Endothelial cell (in vitro differentiated cells): ENCODE results near the gene CFAP99. TPM values are rescaled to one million over a fixed set of nuclear protein-coding genes. Genes with fewer than 3 reads are reported as not detected.
"Not testable (repeated sequence)": the region's sequence is repeated elsewhere in the genome, so short reads cannot be mapped to it uniquely, and the experiment has no call there.

Experiments used
- DNase-seq: peaks from one replicate; pipeline ENCODE4 v3.0.0; 2021; ENCODE audit warnings: low spot score
- H3K27ac Mint-ChIP-seq: one replicate; pipeline ENCODE4 v1.8.0; 2021; ENCODE audit warnings: mixed read lengths, inconsistent platforms; ENCODE audit not compliant: unreplicated experiment
- H3K27me3 Mint-ChIP-seq: one replicate; pipeline ENCODE4 v1.8.0; 2021; ENCODE audit warnings: mild to moderate bottlenecking, moderate library complexity, mixed read lengths, inconsistent platforms; ENCODE audit not compliant: unreplicated experiment
- H3K36me3 Mint-ChIP-seq: one replicate; pipeline ENCODE4 v1.8.0; 2021; ENCODE audit warnings: mild to moderate bottlenecking, low read depth, mixed read lengths, inconsistent platforms; ENCODE audit not compliant: unreplicated experiment
- H3K4me1 Mint-ChIP-seq: one replicate; pipeline ENCODE4 v1.8.0; 2021; ENCODE audit warnings: mild to moderate bottlenecking, mixed read lengths, inconsistent platforms; ENCODE audit not compliant: unreplicated experiment
- H3K4me3 Mint-ChIP-seq: one replicate; pipeline ENCODE4 v1.8.0; 2021; ENCODE audit warnings: mild to moderate bottlenecking, mixed read lengths, inconsistent platforms; ENCODE audit not compliant: unreplicated experiment
- H3K9me3 Mint-ChIP-seq: one replicate; pipeline ENCODE4 v1.8.0; 2021; ENCODE audit warnings: mixed read lengths, inconsistent platforms; ENCODE audit not compliant: unreplicated experiment
- total RNA-seq: library from RNA; stranded (reverse); fragmentation: NEBNext Ultra II Directional; extraction: Animal tissue kit (Norgen Biotek cat#: 25700); gene quantifications from one replicate; pipeline ENCODE4 v1.2.1, GENCODE V29; 2021; ENCODE audit not compliant: unreplicated experiment
- TF ChIP-seq, protein P1 (sequence below): fragments of 200-600 bp; sonication (generic); IDR thresholded peaks from one replicate; pipeline ENCODE4 v1.5.0; 2021; ENCODE audit warnings: antibody characterized with exemption; ENCODE audit not compliant: unreplicated experiment

The CFAP99 gene
- total RNA-seq, 1 donor from 2014 or later: not detected

DNA sequence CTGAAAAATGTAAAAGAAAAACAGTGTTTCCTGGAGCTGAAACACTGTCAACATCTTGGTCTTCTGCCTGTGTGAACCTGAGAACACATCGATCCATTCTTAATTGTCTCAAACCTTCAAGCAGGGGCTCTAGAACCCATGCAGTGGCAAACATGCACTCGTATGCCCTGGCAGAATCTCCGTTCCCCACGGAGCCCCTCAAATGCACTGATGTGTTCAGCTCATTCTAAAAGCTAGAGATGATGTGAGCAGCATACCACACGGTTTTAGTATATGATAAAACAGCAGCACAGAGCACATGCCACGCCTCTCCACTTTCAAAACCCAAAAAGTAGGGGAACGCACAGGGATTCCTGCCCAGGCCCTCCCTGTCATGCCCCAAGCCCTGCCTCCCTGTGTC is 45.2 kb upstream of the CFAP99 start:
- H3K27me3 Mint-ChIP-seq: peaks cover 13% of the 10 kb centered on the region
- DNase-seq: no peak
- peaks cover 7% of the 10 kb centered on the region for H3K36me3 Mint-ChIP-seq
- no peaks in the 10 kb centered on the region for H3K9me3 Mint-ChIP-seq
- H3K4me3 Mint-ChIP-seq: no peak overlapping the region
- H3K4me1 Mint-ChIP-seq: no peaks in the 10 kb centered on the region
- TF ChIP-seq, protein P1, sequence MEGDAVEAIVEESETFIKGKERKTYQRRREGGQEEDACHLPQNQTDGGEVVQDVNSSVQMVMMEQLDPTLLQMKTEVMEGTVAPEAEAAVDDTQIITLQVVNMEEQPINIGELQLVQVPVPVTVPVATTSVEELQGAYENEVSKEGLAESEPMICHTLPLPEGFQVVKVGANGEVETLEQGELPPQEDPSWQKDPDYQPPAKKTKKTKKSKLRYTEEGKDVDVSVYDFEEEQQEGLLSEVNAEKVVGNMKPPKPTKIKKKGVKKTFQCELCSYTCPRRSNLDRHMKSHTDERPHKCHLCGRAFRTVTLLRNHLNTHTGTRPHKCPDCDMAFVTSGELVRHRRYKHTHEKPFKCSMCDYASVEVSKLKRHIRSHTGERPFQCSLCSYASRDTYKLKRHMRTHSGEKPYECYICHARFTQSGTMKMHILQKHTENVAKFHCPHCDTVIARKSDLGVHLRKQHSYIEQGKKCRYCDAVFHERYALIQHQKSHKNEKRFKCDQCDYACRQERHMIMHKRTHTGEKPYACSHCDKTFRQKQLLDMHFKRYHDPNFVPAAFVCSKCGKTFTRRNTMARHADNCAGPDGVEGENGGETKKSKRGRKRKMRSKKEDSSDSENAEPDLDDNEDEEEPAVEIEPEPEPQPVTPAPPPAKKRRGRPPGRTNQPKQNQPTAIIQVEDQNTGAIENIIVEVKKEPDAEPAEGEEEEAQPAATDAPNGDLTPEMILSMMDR: no peak
- H3K27ac Mint-ChIP-seq: no peak overlapping the region

DNA sequence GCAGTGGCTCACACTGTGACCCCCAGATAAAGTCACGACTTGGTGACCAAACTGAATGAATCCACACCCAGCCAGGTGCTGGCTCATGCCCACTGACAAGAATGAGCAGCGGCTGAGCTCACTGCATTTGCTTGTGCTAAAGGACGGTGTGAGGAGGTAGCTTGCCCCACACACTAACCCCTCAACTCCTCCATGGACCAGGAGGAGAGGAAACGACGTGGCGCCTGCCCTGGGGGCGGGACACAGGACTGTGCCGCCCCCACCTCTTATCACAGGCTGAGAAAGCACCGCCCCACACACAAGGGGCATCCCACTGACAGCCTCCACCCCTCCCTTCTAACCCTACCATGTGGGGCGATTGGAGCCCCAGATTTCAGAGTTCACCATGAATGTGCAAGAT is 43.3 kb upstream of the CFAP99 start:
- no peak overlapping the region for H3K27ac Mint-ChIP-seq
- H3K27me3 Mint-ChIP-seq: peaks cover 9% of the 10 kb centered on the region
- TF ChIP-seq, protein P1: no peak
- no peaks in the 10 kb centered on the region for H3K9me3 Mint-ChIP-seq
- H3K4me1 Mint-ChIP-seq: no peaks in the 10 kb centered on the region
- H3K36me3 Mint-ChIP-seq: peaks cover 7% of the 10 kb centered on the region
- DNase-seq: no peak
- no peak overlapping the region for H3K4me3 Mint-ChIP-seq

DNA sequence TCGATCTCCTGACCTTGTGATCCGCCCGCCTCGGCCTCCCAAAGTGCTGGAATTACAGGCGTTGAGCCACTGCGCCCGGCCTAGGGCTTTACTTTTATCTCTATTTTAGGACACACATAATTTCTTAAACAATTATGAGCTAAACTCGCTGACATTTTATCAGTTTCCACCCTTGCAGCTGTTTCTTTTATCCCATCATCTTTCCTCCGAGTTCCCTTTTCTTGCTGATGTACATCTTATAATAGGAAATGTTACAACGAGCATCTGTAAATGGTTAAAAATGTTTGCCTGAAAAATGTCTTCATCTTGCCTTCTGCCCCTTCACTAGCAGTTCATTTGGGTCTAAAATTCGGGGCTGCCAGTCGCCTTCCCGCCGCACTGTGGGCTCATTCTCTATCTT is 41.5 kb upstream of the CFAP99 start:
- H3K9me3 Mint-ChIP-seq: no peaks in the 10 kb centered on the region
- TF ChIP-seq, protein P1: no peak
- no peak for DNase-seq
- no peak overlapping the region for H3K27ac Mint-ChIP-seq
- H3K27me3 Mint-ChIP-seq: peaks cover 6% of the 10 kb centered on the region
- H3K4me1 Mint-ChIP-seq: no peaks in the 10 kb centered on the region
- H3K36me3 Mint-ChIP-seq: peaks cover 7% of the 10 kb centered on the region
- no peak overlapping the region for H3K4me3 Mint-ChIP-seq

DNA sequence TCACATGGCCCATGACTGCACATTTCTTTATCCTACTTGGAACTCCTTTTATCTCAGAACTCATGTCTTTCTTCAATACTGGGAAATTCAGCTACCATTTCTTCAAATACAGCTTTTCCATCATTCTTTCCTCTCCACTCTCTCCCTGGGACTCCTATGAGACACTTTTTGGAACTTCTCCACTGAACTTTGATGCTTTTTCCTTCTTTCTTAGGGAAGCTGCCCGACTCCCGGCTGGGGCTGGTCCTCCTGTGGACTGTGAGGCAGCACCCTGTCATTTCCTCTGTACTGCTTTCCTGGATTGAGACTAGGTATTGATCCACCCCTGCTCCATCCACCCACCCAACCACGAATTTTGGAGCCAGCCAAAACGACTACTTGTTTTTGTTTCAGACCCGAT is 40.4 kb upstream of the CFAP99 start:
- no peaks in the 10 kb centered on the region for H3K9me3 Mint-ChIP-seq
- TF ChIP-seq, protein P1: no peak
- no peak for DNase-seq
- peaks cover 6% of the 10 kb centered on the region for H3K27me3 Mint-ChIP-seq
- no peaks in the 10 kb centered on the region for H3K4me1 Mint-ChIP-seq
- no peak overlapping the region for H3K4me3 Mint-ChIP-seq
- H3K36me3 Mint-ChIP-seq: peaks cover 7% of the 10 kb centered on the region
- no peak overlapping the region for H3K27ac Mint-ChIP-seq

DNA sequence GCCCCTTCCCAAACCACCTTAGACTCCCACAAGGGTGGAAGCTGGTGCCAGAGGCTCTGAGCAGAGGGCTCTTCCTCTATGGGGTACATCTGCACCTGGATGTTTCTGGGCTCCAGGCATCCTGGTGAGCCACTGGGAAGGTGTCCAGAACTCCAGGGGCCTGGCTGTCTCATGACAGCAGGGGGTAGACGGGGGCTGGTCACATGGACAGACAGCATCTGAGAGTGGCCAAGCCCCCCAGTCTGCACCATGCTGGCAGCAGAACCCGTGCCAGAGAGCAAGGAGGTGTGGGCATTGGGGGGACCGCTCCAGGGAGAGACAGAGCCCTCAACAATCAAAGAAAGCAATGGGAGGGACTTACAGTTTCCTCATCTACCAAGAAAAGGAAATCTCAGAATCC is 39.9 kb upstream of the CFAP99 start:
- Mint-ChIP-seq H3K9me3 (no peaks in the 10 kb centered on the region), H3K4me1 (no peaks in the 10 kb centered on the region), H3K27me3 (peaks cover 4% of the 10 kb centered on the region), H3K4me3 (no peak overlapping the region), H3K36me3 (peaks cover 2% of the 10 kb centered on the region), H3K27ac (no peak overlapping the region)
- TF ChIP-seq, protein P1: no peak
- DNase-seq: no peak

DNA sequence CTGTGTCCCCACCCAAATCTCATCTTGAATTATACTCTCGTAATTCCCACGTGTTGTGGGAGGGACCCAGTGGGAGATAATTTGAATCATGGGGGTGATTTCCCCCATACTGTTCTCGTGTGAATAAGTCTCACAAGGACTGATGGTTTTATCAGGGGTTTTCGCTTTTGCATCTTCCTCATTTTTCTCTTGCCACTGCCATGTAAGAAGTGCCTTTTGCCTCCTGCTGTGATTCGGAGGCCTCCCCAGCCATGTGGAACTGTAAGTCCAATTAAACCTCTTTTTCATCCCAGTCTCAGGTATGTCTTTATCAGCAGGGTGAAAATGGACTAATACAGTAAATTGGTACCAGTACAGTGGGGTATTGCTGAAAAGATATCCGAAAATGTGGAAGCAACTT is 38.2 kb upstream of the CFAP99 start:
- DNase-seq, H3K27me3 Mint-ChIP-seq: not testable (repeated sequence)

DNA sequence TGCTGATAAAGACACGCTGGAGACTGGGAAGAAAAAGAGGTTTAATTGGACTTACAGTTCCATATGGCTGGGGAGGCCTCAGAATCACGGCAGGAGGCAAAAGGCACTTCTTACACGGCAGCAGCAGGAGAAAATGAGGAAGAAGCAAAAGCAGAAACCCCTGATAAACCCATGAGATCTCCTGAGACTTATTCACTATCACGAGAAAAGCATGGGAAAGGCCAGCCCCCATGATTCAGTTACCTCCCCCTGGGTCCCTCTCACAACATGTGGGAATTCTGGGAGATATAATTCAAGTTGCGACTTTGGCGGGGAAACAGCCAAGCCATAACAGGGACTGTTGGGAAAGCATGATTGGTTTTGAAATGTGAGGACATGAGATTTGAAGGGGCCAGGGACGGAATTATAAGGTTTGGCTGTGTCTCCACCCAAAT is 36.0 kb upstream of the CFAP99 start:
- H3K36me3 Mint-ChIP-seq, H3K27ac Mint-ChIP-seq, H3K27me3 Mint-ChIP-seq, DNase-seq, H3K4me3 Mint-ChIP-seq, H3K9me3 Mint-ChIP-seq, H3K4me1 Mint-ChIP-seq: not testable (repeated sequence)

More for the DNA sequence above, 38.2 kb upstream of the CFAP99 start:
- not testable (repeated sequence) for H3K27ac Mint-ChIP-seq, H3K4me3 Mint-ChIP-seq, H3K9me3 Mint-ChIP-seq, H3K36me3 Mint-ChIP-seq, H3K4me1 Mint-ChIP-seq

DNA sequence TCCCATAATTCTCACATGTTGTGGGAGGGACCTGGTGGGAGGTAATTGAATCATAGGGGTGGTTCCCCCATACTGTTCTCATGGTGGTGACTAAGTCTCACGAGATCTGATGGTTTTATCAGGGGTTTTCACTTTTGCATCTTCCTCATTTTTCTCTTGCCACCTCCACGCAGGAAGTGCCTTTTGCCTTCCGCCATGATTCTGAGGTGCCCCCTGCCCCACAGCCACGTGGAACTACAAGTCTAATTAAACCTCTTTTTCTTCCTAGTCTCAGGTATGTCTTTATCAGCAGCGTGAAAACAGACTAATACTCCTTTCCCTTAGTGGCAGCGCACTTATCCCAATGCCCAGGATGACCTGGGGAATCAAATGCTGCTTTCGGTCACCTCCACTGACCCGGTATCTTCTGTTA is 35.5 kb upstream of the CFAP99 start:
- not testable (repeated sequence) for H3K9me3 Mint-ChIP-seq, H3K4me1 Mint-ChIP-seq, H3K27ac Mint-ChIP-seq, H3K4me3 Mint-ChIP-seq, H3K36me3 Mint-ChIP-seq, H3K27me3 Mint-ChIP-seq, DNase-seq
